GM18508 (cell line): ENCODE data around the gene MAPKAPK3.
"Not testable (repeated sequence)": the region's sequence is repeated elsewhere in the genome, so short reads cannot be mapped to it uniquely, and the experiment has no call there.

ENCODE experiments used
- ATAC-seq: cut with Tn5 transposase; IDR thresholded peaks from one replicate; pipeline ENCODE4 v1.9.1; 2021; ENCODE audit warnings: moderate number of reproducible peaks; ENCODE audit not compliant: insufficient read depth, unreplicated experiment

MAPKAPK3 gene

GRCh38 chr3:50675179-50676030 is 58.5 kb downstream of the MAPKAPK3 start:
- ATAC-seq = no peak

- ATAC-seq = no peak
Measured at GRCh38 chr3:50676031-50676705, 59.2 kb downstream of the MAPKAPK3 start.

- ATAC-seq = no peak
Measured at GRCh38 chr3:50687127-50687751, 70.3 kb downstream of the MAPKAPK3 start.

- ATAC-seq = no peak
Measured at GRCh38 chr3:50687916-50688315, 71.0 kb downstream of the MAPKAPK3 start.

DNA sequence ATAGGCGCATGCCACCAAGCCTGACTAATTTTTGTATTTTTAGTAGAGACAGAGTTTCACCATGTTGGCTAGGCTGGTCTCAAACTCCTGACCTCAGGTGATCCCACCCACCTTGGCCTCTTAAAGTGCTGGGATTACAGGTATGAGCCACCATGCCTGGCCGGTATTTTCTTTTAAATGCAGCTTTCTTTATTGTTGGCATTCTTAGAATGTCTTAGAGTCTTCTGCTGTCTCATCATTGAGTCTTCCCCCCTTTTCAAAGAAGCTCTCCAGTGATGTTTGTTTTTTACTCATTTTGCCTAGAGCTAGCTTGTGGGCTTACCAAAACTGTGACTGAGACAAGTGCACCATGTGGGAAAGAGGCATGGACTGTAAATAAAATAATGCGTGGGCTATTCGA is 71.7 kb downstream of the MAPKAPK3 start:
- not testable (repeated sequence) for ATAC-seq

DNA sequence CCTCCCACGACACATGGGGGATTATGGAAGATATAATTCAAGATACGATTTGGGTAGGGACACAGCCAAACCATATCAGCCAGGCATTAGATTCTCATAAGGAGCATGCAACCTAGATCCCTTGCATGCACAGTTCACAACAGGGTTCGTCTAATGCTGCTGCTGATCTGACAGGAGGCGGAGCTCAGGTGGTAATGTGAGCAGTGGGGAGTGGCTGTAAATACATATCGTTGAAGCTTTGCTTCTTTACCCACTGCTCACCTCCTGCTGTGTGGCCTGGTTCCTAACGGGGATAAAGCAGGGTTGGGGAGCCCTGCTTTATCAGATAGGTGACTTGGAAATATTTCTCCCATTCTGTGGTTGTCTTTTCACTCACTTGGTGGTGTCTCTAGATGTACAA is 72.6 kb downstream of the MAPKAPK3 start:
- no peak for ATAC-seq

DNA sequence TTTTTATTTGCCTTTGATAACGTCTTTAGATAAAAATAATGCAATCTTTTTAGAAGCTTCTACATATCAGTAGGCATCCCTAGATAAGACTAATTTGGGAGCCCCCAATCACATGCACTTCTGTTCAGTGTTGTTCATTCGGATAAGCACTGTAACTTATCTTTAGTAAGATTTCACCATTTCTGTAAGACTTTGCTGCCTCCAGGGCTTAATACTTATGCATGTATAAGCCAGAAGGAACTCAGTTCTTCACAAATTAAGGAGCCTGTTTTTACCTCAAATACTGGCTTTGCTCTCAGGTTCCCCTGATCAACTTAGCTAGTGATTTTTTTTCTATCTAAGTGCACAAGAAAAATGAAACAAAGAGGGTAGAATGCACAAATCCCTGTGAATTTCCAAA is 78.1 kb downstream of the MAPKAPK3 start:
- ATAC-seq = no peak

DNA sequence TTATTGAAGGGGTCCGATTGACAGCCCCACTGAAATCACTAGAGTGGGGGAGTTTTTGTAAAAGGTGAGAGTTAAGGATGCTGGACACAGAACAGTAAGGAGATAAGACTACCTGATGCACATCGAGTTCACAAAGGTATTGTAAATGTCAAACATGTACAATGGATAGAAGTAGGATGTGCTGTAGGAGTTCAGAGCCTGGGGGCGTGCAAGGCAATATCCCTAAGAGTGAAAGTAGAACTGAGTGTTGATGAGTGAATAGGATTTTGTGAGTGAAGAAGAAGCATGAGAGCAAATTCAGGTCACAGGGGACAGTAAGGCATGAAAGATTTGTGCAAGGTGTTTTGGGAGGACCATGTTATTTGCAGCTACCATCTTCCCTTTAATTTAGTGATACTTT is 79.3 kb downstream of the MAPKAPK3 start:
- no peak for ATAC-seq

GRCh38 chr3:50698269-50698668 is 81.3 kb downstream of the MAPKAPK3 start:
- ATAC-seq = no peak
